ENCODE measurements around the gene EGFL8.
A peak's percentile ranks its signal among the peaks of the same experiment; 100 is the strongest.
"Not testable (repeated sequence)": the region's sequence is repeated elsewhere in the genome, so short reads cannot be mapped to it uniquely, and the experiment has no call there.

EGFL8 gene

DNA sequence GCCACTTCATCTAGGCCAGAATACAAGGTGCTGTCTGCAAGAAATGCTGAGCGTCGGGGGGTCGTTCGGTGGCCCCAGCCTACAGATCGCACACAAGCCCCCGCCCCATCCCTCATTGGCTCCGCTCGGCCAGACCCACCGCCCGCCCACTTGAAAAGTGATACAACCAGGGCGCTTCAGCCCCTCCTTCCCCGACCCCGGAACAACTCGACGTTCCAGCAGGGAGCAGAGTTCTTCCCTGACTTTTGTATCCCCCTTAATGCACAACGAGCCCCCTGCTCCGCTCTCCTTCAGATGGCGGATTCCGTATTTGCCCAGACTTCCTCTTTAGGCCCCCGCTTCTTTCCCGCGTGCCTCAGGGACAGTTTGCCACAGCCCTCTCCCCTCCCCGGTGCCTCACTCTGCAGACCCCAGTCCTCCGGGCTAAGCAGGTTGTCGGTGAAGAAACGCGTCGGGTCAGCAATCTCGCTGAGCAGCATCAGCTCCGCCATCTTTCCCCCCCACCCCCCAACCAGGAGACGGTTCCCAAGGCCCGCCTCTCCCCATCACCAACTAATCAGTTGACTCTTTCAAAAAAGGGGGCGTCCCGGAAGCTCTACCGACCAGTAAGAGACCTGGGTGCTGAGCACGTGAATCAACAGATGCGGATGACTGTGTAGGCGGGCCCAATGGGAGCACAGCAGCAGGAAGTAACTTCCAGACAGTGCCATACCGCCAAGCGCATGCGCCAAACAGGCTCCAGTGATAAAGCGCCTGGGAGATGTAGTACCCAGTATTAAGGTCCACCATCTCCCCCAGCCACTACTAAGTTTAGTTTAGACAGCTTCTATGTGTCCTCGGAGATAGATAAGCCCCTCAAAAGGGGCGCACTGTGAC lies 36.4 kb upstream of the EGFL8 start, which contains the start of gene ATF6B:
TSS of gene ATF6B (minus strand) at position 530 of the 876 bp plus-strand sequence. CDS start at position 491, 39 bp downstream.
- Histone ChIP-seq H3K4me3 (peak within 1 kb of the TSS; percentile 92), H3K27ac (peak within 1 kb of the TSS; percentile 90), H3K36me3 (peaks cover 39% of the 10 kb centered on the region), H3K27me3 (no peaks in the 10 kb centered on the region), H3K9me3 (no peaks in the 10 kb centered on the region), H3K4me1 (peaks cover 35% of the 10 kb centered on the region), H4K20me1 (no peaks in the 10 kb centered on the region), H3K4me2 (peak within 1 kb of the TSS; percentile 98), H3K9ac (peak within 1 kb of the TSS; percentile 95)
- TF ChIP-seq Cebpa-rat (IDR thresholded peaks at IDR 0.05), result no peak

DNA sequence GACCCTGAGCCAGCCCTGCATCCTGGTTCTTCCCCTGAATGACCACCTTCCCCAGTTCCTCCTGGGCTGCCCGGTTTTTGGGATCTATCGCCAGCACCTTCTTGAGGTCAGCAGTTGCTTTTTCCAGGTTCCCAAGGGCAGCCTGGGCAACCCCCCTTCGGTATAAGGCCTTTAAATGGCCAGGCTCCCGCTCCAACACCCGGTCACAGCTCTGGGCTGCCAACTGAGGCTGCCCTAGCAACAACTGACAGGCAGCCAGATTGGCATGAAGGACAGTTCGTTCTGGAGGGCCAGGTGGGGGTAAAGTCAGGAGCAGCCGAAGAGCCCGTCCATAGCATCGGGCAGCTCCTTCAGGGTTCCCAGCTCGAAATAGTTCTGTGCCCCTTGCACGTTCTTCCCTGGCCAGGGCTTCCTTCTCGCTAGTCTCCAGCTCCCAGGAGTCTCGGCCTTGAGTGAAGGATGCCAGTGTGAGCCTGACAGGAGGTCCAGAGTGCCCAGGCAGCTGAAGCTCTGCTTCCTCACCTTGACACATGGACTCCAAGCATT lies 35.6 kb upstream of the EGFL8 start:
- H4K20me1 ChIP-seq, result no peaks in the 10 kb centered on the region
- H3K36me3 ChIP-seq, result peaks cover 30% of the 10 kb centered on the region
- peak overlapping the region; percentile 78 for H3K4me3 ChIP-seq
- H3K9ac ChIP-seq, result peak overlapping the region; percentile 82
- H3K4me2 ChIP-seq, result peak overlapping the region; percentile 98
- no peaks in the 10 kb centered on the region for H3K27me3 ChIP-seq
- H3K27ac ChIP-seq, result peak overlapping the region; percentile 69
- TF ChIP-seq Cebpa-rat (IDR thresholded peaks at IDR 0.05), result no peak
- H3K4me1 ChIP-seq, result peaks cover 35% of the 10 kb centered on the region
- H3K9me3 ChIP-seq, result no peaks in the 10 kb centered on the region

- H4K20me1 ChIP-seq, result no peaks in the 10 kb centered on the region
- peak overlapping the region; percentile 98 for H3K4me2 ChIP-seq
- no peaks in the 10 kb centered on the region for H3K27me3 ChIP-seq
- peaks cover 35% of the 10 kb centered on the region for H3K4me1 ChIP-seq
- H3K9ac ChIP-seq, result peak overlapping the region; percentile 82
- H3K27ac ChIP-seq, result peak overlapping the region; percentile 69
- H3K36me3 ChIP-seq, result peaks cover 24% of the 10 kb centered on the region
- H3K4me3 ChIP-seq, result peak overlapping the region; percentile 78
- no peak for TF ChIP-seq Cebpa-rat (IDR thresholded peaks at IDR 0.05)
- H3K9me3 ChIP-seq, result no peaks in the 10 kb centered on the region
Measured at GRCh38 chr6:32129297-32130088, 34.9 kb upstream of the EGFL8 start.

DNA sequence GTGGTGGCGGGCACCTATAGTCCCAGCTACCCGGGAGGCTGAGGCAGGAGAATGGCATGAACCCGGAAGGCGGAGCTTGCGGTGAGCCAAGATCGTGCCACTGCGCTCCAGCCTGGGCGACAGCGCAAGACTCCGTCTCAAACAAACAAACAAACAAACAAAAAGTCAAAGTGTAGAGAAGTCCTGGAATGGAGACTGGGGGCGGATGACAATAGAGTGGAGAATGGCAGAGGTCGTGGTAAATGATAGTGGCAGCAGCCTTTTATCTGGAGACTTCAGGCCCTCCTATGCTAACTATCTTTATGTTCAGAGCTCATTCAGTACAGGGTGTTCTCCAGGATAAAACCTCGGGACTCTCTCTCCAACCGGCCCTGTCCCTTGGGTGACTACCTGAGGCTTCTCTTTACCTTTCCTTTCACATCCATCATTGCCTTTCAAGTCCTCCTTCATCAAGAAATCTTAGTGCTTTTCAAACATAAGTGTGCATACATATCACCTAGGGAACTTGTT lies 32.9 kb upstream of the EGFL8 start:
- Histone ChIP-seq H3K27ac (no peak overlapping the region), H4K20me1 (no peaks in the 10 kb centered on the region), H3K4me1 (peaks cover 26% of the 10 kb centered on the region), H3K36me3 (peaks cover 4% of the 10 kb centered on the region; the same call in 1 of the 2 replicates), H3K9me3 (no peaks in the 10 kb centered on the region), H3K9ac (no peak overlapping the region), H3K4me2 (no peak overlapping the region), H3K27me3 (no peaks in the 10 kb centered on the region), H3K4me3 (no peak overlapping the region)
- TF ChIP-seq Cebpa-rat (IDR thresholded peaks at IDR 0.05), result no peak

DNA sequence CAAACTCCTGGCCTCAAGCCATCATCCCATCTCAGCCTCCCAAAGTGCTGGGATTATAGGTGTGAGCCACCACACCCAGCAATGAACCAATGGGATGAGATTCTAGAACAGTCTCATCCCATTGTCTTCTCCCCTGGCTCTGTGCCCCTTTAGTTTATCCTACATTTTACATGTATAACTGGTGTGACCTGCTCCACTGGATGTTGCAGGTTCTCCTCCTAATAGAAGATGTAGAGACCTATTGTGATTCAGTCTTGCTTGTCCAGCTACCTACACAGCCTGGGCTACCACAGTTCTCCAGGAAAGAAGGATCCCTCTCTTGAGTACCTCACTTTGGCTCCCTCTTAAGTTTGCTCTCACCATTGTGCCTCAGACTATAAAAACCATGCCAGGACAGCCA lies 32.3 kb upstream of the EGFL8 start:
- Histone ChIP-seq H3K4me1 (peaks cover 20% of the 10 kb centered on the region), H3K9ac (no peak overlapping the region), H3K9me3 (no peaks in the 10 kb centered on the region), H3K4me2 (no peak overlapping the region), H3K27ac (no peak overlapping the region), H4K20me1 (no peaks in the 10 kb centered on the region), H3K36me3 (no peaks in the 10 kb centered on the region), H3K27me3 (no peaks in the 10 kb centered on the region), H3K4me3 (no peak overlapping the region)
- no peak for TF ChIP-seq Cebpa-rat (IDR thresholded peaks at IDR 0.05)

- no peak overlapping the region for H3K4me2 ChIP-seq
- H3K27me3 ChIP-seq, result no peaks in the 10 kb centered on the region
- no peaks in the 10 kb centered on the region for H3K9me3 ChIP-seq
- H3K36me3 ChIP-seq, result no peaks in the 10 kb centered on the region
- no peak for TF ChIP-seq Cebpa-rat (IDR thresholded peaks at IDR 0.05)
- H3K4me1 ChIP-seq, result peaks cover 11% of the 10 kb centered on the region
- no peak overlapping the region for H3K27ac ChIP-seq
- no peaks in the 10 kb centered on the region for H4K20me1 ChIP-seq
- H3K9ac ChIP-seq, result no peak overlapping the region
- H3K4me3 ChIP-seq, result no peak overlapping the region
Measured at GRCh38 chr6:32133786-32134185, 30.6 kb upstream of the EGFL8 start.

DNA sequence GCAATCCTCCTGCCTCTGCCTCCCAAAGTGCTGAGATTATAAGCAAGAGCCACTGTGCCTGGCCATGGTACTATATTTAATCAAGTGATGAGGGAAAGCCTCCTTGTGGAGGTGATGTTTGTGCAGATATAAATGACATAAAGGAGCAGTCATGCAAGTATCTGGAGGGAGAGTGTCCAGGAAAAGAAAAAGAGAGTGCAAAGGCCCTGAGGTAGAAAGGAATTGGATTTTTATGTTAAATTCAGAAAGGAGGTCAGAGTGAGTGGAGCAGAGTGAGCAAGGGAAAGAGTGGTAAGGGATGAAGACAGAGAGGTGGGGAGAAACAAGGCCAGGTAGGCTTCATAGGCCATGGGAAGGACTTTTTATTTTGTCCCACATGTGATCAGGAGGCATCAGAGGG lies 26.9 kb upstream of the EGFL8 start:
- H3K9me3 ChIP-seq, result no peaks in the 10 kb centered on the region
- no peak overlapping the region for H3K9ac ChIP-seq
- no peaks in the 10 kb centered on the region for H3K27me3 ChIP-seq
- no peaks in the 10 kb centered on the region for H4K20me1 ChIP-seq
- no peak overlapping the region for H3K4me2 ChIP-seq
- H3K4me3 ChIP-seq, result no peak overlapping the region
- H3K27ac ChIP-seq, result no peak overlapping the region
- TF ChIP-seq Cebpa-rat (IDR thresholded peaks at IDR 0.05), result no peak
- no peaks in the 10 kb centered on the region for H3K36me3 ChIP-seq
- no peaks in the 10 kb centered on the region for H3K4me1 ChIP-seq

DNA sequence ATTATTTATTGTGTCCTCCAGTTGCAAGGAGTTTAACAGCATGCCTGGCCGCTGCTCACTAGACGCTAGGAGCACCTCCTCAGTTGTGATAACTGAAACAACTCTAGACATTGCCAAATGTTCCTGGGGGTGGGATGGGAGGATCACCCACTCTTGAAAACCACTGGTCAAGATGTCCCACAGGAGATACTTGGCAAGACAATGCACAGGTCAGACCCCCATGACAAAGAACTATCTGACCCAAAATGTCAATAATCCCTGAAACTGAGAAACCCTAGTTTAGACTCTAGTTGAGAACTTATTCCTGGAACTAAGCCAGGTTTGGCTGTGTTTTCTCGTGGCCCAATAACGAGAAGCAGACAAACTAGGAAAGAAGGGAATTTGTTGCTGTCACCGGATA lies 24.8 kb upstream of the EGFL8 start:
- H3K4me1 ChIP-seq, result no peaks in the 10 kb centered on the region
- no peaks in the 10 kb centered on the region for H4K20me1 ChIP-seq
- no peak for TF ChIP-seq Cebpa-rat (IDR thresholded peaks at IDR 0.05)
- H3K9ac ChIP-seq, result no peak overlapping the region
- H3K9me3 ChIP-seq, result no peaks in the 10 kb centered on the region
- no peaks in the 10 kb centered on the region for H3K27me3 ChIP-seq
- H3K27ac ChIP-seq, result no peak overlapping the region
- no peak overlapping the region for H3K4me2 ChIP-seq
- no peaks in the 10 kb centered on the region for H3K36me3 ChIP-seq
- H3K4me3 ChIP-seq, result no peak overlapping the region

- Histone ChIP-seq H3K4me3 (no peak overlapping the region), H3K4me1 (no peaks in the 10 kb centered on the region), H3K36me3 (no peaks in the 10 kb centered on the region), H3K27ac (no peak overlapping the region), H3K9ac (no peak overlapping the region), H3K9me3 (no peaks in the 10 kb centered on the region), H3K27me3 (no peaks in the 10 kb centered on the region), H3K4me2 (no peak overlapping the region), H4K20me1 (no peaks in the 10 kb centered on the region)
- TF ChIP-seq Cebpa-rat (IDR thresholded peaks at IDR 0.05), result no peak
Measured at GRCh38 chr6:32140420-32141046, 23.9 kb upstream of the EGFL8 start.

DNA sequence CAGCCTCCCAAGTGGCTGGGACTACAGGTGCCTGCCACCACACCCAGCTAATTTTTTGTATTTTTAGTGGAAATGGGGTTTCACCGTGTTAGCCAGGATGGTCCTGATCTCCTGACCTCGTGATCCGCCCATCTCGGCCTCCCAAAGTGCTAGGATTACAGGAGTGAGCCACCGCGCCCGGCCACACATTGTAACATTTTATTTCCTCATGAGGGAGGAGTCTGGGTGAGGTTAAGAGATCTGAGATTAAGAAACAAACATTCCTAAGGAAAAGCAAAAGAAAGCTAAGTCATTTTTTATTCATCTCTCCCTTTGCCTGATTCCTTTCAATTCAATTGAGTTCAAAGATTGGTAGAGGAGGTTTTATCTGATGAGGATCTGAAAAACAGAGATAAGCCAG lies 20.2 kb upstream of the EGFL8 start:
- not testable (repeated sequence) for H3K9me3 ChIP-seq, H3K4me1 ChIP-seq, H3K27me3 ChIP-seq, H3K27ac ChIP-seq, H3K4me3 ChIP-seq, H4K20me1 ChIP-seq, H3K4me2 ChIP-seq, H3K36me3 ChIP-seq, H3K9ac ChIP-seq
